G401.6 (cell line): ENCODE measurements around the gene STOM.

Experiments
- FAIRE-seq: peaks from 2 replicates; lab custom pipeline; 2012; peaks lifted over from hg19 to GRCh38; lab: Jason Lieb, UNC

STOM gene

DNA sequence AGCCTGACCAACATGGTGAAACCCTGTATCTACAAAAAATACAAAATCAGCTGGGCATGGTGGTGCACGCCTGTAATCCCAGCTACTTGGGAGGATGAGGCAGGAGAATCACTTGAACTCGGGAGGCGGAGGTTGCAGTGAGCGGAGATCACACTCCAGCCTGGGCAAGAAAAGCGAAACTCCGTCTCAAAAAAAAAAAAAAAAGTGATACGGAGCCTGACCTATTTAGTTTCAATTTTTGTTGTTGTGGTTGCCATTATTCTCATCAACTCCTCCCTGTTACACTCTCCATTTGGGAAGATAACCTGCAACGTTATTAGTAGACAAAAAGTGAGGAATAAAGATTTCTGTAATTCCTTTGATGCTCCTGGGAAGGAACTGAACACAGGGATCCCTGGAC, 1.3 kb downstream of the STOM start:
- FAIRE-seq, result no peak

GRCh38 chr9:121368138-121368522, 1.9 kb downstream of the STOM start:
- FAIRE-seq, result no peak

DNA sequence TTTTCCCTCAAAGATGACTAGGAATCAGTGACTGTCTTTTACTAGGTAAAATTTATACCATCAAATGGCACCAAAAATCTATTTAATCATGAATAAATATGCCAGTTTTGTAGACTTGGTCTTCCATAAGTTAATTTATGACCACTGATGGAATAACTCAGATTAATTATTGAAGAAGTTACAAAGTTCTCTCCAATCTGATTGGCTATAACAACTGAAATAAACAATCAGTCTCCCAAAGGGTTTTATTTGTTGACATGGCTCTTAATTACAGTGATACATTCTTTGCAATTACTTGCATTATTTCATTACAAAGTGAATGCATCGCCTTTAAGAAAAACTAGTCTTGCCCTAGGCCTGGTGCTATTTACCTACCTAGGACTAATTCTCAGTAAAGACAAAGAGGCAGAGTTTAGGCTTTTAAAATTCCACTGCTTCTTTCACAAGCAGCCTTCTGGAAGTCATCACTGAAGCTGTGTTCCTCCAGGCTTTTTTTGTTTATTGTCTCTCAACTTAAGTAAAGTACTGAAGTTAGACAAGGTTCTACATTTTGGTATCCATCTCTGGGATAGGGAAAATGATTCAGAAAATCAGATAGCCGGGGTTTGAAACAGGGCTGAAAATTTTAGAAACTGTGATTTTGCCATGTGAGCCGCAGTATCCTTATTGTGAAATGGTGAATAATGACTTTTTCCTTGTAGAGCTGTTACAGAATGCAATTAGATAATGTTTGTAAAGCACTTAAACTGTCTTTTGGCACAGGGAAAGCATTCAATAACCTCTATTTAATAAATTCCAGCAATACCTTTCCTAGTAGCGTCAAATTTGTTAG, 2.5 kb downstream of the STOM start:
- FAIRE-seq, result no peak

GRCh38 chr9:121366611-121367192, 3.3 kb downstream of the STOM start:
- no peak for FAIRE-seq

GRCh38 chr9:121365564-121365963, 4.5 kb downstream of the STOM start:
- no peak for FAIRE-seq

DNA sequence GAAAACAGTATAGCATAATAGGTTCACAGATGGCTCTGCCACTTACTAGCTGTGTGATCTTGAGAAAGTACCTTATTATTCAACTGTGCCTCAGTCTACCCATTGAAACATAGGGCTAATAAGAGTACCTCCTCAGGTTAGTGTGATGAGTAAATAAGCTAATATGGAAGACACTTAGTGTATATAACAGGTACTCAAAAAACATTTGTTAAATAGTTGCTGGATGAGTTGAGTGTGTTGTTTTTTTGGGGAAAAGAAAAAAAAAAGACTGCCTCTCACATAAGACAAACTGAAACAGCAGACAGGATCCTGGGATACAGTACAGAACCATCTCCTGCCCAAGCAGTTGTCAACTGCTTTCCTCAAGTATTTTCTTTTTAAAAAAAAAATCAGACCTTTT, 5.2 kb downstream of the STOM start:
- FAIRE-seq, result no peak

GRCh38 chr9:121364077-121364476, 6.0 kb downstream of the STOM start:
- no peak for FAIRE-seq

GRCh38 chr9:121363622-121363961, 6.5 kb downstream of the STOM start:
- FAIRE-seq, result no peak

DNA sequence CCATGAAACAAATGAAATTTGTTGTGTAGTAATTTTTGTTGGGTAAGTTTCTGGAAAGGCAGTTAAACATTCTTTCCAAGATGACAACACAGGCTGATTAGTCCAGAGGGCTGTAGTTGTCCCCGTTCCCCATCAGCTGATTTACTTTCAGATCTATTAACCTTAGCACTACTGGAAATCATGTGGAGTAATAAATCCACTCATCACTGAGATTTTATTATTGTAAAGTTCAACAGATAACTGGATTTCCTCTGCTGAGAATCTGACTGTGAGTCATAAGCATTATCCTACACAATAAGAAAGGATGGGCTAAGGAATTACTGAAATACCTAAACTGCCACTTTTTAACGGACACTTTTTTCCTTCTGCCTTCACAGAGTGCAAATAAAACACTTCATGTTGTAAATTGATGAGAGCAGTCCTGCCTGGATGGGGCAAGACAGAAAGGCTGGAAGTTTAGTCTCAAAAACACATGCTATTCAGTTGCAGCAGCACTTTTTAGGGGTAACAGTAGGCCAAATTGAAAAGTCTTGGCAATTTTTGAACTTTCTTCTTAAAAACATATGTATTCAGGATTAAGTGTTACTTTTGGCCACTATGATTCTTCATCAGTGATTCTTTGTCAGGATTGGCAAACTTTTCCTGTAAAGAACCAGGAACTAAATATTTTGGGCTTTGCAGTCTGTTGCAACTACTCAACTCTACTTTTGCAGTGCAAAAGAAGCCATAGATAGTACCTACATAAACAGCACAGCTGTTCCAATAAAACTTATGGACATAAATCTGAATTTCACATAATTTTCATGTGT, 7.0 kb downstream of the STOM start:
- no peak for FAIRE-seq

DNA sequence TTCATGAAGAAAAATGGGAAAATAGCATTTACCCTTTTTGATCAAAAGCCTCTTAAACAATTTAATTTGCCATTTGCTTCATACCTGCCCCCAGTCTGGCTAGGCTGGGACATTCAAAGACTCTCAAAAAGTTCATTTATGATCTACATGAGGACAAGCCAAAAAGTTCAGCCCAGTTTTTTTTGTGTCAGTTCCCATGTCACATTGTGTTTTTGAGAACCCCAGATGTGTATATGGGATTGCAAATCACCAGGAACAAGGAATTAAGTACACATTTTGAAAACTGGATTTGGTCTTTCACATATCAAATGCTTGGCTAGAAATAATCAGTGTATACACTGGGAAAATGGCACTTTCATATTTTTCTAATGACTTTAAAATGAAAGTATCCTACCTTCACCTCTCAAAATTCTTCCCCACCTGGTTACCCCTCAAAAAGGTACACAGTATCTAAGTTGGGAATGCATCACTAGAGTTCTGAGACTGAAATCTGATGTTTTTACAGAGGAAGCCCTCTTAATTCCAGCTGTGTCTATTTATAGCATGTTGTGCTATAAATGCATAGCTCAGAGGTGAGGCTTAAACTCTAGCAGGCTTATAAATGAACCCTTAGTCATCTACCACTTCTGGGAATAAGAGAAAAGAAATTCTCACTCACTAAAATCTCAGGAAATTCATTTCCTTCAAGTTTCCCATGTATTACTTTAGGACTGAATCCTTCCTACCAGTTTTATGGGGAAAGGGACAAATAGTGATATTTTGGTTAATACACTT, 9.3 kb downstream of the STOM start:
- FAIRE-seq, result no peak

GRCh38 chr9:121359351-121360294, 10.4 kb downstream of the STOM start:
- FAIRE-seq, result no peak

DNA sequence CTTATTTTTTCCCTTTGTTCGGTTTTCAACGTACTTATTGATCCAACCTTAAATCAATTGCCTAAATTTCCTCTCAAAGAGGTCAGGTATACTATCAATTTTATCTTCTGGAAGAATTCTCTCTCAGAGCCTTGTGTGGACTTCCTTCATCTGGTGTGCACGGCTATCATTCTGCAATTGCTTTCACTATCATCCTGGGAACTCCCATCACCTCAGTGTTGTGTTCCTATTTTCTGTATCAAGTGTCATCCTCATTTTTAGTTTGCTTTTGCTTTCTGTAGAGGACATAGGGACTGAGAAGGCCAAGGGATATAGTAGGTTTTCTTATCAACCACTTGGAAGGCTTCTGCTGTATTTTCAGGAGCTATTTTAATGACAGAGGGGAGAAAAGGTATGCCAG, 11.3 kb downstream of the STOM start:
- FAIRE-seq, result no peak

DNA sequence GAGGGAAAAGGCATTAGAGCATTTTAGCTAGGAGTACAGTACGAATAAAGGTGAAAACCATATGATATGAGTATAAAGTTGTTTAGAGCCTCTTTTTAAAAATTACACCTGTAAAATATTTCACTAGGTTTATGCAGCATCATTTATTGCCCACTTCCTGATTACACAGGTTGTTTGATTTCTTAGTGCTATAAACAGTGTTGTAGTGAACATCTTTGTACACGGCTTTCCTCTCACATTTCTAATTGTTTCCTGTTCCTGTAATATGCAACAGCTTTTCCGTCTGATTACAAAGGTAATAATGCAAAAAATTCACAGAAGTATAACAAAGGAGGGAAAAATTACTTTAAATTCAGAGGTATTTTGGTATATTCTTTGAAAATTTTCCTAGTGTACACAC, 13.0 kb downstream of the STOM start:
- no peak for FAIRE-seq

DNA sequence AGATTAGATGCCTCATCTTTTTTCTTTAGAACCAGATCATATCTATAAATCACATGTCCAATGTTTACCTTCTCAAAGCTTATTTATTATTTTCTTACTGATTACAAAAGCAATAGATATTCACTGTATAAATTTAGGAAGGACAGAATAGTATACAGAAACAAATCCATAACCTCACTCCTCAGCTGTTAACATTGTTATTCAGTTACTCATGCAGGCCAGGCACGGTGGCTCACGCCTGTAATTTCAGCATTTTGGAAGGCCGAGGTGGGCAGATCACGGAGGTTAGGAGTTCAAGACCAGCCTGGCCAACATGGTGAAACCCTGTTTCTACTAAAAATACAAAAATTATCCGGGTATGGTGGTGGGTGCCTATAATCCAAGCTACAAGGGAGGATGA, 15.3 kb downstream of the STOM start:
- FAIRE-seq, result no peak

- no peak for FAIRE-seq
Observed at GRCh38 chr9:121354141-121354540, 15.9 kb downstream of the STOM start.

GRCh38 chr9:121353241-121354061, 16.6 kb downstream of the STOM start:
- FAIRE-seq, result no peak

DNA sequence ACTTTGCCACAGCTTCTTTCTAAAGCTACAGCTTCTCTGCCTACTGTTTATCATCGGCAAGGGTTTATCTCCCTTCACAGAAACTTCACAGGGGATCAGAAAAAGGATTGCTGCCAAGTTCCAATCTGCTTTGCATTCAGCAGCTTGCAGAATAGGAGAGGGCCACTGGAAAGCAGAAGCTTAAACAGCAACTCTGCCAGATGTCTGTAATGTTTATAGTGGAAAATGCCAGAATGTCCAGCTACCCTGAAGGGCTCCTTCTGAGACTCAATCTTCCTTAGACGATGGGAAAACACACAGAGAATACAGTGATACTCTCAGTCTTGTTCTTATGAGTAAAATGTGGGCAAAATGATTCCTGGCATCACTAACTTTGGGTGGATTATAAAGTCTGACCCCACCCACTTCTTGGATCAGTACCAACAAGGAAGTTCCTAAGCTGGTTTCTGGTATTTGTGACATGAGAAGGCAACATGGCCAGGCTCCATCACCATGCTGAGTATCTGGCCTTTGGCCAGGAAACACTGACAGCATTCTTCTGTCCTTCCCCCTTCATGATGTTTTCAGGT, 19.0 kb downstream of the STOM start:
- FAIRE-seq, result no peak

DNA sequence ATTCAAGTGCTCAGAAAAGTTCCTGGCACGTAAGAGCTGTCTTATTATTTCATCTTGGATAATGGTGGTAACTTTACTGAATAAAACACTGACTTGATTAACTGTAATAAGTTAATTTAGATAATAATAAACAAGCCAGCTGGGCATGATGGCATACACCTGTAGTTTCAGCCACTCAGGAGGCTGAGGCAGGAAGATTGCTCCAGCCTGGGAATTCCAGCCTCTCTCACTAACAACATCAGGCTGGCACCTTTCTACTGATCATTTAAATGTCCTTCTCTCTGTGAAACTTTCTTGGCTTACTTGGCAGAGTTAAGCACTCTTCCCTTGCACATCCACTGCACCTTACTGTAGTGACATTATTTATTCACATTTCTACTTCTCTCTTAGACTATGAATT, 20.0 kb downstream of the STOM start:
- no peak for FAIRE-seq

GRCh38 chr9:121349009-121349408, 21.0 kb downstream of the STOM start:
- no peak for FAIRE-seq

DNA sequence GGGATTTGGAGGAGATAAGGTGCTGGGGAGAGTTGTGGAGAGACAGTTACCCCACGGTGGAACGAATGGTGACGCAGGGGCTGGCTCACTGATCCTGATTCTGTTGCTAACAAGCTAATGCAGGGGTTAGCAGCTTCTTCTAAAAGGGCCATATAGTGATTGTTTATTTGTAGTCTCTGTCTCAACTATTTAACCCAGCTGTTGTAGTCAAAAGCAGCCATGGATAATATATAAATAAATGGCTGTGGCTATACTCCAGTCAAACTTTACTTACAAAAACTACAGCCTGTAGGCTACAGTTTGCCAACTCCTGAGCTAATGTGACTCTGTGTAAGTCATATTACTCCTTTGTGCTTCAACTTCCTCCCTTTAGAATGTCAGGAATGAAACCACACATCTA, 21.8 kb downstream of the STOM start:
- no peak for FAIRE-seq
